Suppressor macrophage treated with lipopolysaccharide for 1 hour (primary cell): ENCODE results near the gene USP17L28.
"Not testable (repeated sequence)": the region's sequence is repeated elsewhere in the genome, so short reads cannot be mapped to it uniquely, and the experiment has no call there.

ENCODE experiments used
- DNase-seq, 3 donors: peaks; one replicate each; pipeline ENCODE4 v3.0.0-alpha.2; 2020 to 2022

Gene USP17L28, protein sequence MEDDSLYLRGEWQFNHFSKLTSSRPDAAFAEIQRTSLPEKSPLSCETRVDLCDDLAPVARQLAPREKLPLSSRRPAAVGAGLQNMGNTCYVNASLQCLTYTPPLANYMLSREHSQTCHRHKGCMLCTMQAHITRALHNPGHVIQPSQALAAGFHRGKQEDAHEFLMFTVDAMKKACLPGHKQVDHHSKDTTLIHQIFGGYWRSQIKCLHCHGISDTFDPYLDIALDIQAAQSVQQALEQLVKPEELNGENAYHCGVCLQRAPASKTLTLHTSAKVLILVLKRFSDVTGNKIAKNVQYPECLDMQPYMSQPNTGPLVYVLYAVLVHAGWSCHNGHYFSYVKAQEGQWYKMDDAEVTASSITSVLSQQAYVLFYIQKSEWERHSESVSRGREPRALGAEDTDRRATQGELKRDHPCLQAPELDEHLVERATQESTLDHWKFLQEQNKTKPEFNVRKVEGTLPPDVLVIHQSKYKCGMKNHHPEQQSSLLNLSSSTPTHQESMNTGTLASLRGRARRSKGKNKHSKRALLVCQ

DNA sequence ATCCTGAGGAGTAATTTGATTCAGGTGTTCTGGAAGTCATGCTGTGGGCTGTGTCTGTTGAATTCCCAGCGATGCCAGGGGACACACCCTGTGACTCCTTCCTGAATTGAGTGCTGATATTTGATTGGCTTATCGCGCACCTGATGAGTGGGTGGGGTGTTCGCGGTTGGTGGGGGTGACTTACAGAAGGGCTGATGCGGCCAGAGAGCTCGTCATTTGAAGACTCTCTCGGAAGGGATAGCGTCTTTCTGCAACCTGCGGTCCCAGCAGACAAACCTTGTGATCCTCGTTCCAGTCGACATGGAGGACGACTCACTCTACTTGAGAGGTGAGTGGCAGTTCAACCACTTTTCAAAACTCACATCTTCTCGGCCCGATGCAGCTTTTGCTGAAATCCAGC lies at the start of gene USP17L28:
Gene USP17L28, plus strand, starts transcription at position 301 of the 400 bp plus-strand sequence. Its CDS starts 0 bp downstream, at position 301.
- not testable (repeated sequence) for DNase-seq

DNA sequence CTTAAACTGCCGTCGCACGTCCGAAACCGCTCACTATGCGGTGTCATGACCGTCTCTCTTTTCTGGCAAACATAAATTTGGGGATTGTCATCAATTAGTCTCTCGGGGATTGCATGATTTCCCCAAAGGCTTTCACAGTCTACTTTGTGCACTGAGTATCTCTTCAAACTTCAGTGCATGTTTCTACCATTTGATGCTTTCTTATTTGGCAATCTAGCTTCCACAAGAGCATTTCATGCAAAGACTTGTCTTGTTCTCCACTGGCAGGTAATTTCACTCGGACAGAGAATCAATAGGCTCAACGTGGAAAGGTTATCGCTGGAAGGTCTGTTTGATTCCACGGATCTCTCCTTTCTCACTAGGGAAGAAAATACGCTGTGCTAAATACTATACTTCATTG lies 24.5 kb upstream of the USP17L28 start:
- DNase-seq = not testable (repeated sequence)

DNA sequence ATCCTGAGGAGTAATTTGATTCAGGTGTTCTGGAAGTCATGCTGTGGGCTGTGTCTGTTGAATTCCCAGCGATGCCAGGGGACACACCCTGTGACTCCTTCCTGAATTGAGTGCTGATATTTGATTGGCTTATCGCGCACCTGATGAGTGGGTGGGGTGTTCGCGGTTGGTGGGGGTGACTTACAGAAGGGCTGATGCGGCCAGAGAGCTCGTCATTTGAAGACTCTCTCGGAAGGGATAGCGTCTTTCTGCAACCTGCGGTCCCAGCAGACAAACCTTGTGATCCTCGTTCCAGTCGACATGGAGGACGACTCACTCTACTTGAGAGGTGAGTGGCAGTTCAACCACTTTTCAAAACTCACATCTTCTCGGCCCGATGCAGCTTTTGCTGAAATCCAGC lies 23.8 kb upstream of the USP17L28 start, which contains the start of gene USP17L24:
Gene USP17L24, plus strand, starts transcription at position 301 of the 400 bp plus-strand sequence. Its CDS starts 0 bp downstream, at position 301.
- not testable (repeated sequence) for DNase-seq

DNA sequence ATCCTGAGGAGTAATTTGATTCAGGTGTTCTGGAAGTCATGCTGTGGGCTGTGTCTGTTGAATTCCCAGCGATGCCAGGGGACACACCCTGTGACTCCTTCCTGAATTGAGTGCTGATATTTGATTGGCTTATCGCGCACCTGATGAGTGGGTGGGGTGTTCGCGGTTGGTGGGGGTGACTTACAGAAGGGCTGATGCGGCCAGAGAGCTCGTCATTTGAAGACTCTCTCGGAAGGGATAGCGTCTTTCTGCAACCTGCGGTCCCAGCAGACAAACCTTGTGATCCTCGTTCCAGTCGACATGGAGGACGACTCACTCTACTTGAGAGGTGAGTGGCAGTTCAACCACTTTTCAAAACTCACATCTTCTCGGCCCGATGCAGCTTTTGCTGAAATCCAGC lies 19.1 kb upstream of the USP17L28 start, which contains the start of gene USP17L25:
Gene USP17L25, plus strand, starts transcription at position 301 of the 400 bp plus-strand sequence. Its CDS starts 0 bp downstream, at position 301.
- DNase-seq = not testable (repeated sequence)

DNA sequence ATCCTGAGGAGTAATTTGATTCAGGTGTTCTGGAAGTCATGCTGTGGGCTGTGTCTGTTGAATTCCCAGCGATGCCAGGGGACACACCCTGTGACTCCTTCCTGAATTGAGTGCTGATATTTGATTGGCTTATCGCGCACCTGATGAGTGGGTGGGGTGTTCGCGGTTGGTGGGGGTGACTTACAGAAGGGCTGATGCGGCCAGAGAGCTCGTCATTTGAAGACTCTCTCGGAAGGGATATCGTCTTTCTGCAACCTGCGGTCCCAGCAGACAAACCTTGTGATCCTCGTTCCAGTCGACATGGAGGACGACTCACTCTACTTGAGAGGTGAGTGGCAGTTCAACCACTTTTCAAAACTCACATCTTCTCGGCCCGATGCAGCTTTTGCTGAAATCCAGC lies 14.3 kb upstream of the USP17L28 start, which contains the start of gene USP17L26:
Gene USP17L26, plus strand, starts transcription at position 301 of the 400 bp plus-strand sequence. Its CDS starts 0 bp downstream, at position 301.
- not testable (repeated sequence) for DNase-seq

DNA sequence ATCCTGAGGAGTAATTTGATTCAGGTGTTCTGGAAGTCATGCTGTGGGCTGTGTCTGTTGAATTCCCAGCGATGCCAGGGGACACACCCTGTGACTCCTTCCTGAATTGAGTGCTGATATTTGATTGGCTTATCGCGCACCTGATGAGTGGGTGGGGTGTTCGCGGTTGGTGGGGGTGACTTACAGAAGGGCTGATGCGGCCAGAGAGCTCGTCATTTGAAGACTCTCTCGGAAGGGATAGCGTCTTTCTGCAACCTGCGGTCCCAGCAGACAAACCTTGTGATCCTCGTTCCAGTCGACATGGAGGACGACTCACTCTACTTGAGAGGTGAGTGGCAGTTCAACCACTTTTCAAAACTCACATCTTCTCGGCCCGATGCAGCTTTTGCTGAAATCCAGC lies 9.6 kb upstream of the USP17L28 start, which contains the start of gene USP17L5:
Gene USP17L5, plus strand, starts transcription at position 301 of the 400 bp plus-strand sequence. Its CDS starts 0 bp downstream, at position 301.
- DNase-seq = not testable (repeated sequence)

DNA sequence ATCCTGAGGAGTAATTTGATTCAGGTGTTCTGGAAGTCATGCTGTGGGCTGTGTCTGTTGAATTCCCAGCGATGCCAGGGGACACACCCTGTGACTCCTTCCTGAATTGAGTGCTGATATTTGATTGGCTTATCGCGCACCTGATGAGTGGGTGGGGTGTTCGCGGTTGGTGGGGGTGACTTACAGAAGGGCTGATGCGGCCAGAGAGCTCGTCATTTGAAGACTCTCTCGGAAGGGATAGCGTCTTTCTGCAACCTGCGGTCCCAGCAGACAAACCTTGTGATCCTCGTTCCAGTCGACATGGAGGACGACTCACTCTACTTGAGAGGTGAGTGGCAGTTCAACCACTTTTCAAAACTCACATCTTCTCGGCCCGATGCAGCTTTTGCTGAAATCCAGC lies 4.8 kb upstream of the USP17L28 start, which contains the start of gene USP17L27:
Gene USP17L27, plus strand, starts transcription at position 301 of the 400 bp plus-strand sequence. Its CDS starts 0 bp downstream, at position 301.
- DNase-seq = not testable (repeated sequence)

DNA sequence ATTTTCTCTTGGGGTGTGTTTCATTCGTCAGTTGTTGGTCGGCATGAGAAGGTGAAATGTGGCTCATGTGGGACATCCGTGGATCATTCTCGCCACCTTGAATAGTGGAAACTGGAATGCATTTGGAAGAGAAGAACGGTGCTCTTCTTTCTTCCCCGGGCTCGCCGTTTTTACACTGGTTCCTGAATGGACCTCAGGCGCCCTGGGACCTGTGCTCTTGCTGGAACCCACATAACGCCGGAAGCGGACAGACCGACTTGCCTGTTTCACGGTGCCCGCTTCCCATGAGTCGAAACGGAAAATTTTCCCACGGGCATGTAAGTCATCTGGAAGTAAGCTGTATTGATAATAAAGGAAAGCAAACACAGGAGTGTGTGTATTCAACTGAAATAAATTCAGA lies 2.2 kb downstream of the USP17L28 start:
- DNase-seq = not testable (repeated sequence)

DNA sequence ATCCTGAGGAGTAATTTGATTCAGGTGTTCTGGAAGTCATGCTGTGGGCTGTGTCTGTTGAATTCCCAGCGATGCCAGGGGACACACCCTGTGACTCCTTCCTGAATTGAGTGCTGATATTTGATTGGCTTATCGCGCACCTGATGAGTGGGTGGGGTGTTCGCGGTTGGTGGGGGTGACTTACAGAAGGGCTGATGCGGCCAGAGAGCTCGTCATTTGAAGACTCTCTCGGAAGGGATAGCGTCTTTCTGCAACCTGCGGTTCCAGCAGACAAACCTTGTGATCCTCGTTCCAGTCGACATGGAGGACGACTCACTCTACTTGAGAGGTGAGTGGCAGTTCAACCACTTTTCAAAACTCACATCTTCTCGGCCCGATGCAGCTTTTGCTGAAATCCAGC lies 4.6 kb downstream of the USP17L28 start, which contains the start of gene USP17L29:
Gene USP17L29, plus strand, starts transcription at position 301 of the 400 bp plus-strand sequence. Its CDS starts 0 bp downstream, at position 301.
- DNase-seq = not testable (repeated sequence)

DNA sequence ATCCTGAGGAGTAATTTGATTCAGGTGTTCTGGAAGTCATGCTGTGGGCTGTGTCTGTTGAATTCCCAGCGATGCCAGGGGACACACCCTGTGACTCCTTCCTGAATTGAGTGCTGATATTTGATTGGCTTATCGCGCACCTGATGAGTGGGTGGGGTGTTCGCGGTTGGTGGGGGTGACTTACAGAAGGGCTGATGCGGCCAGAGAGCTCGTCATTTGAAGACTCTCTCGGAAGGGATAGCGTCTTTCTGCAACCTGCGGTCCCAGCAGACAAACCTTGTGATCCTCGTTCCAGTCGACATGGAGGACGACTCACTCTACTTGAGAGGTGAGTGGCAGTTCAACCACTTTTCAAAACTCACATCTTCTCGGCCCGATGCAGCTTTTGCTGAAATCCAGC lies 14.1 kb downstream of the USP17L28 start, which contains the start of gene USP17L30:
Gene USP17L30, plus strand, starts transcription at position 301 of the 400 bp plus-strand sequence. Its CDS starts 0 bp downstream, at position 301.
- not testable (repeated sequence) for DNase-seq

DNA sequence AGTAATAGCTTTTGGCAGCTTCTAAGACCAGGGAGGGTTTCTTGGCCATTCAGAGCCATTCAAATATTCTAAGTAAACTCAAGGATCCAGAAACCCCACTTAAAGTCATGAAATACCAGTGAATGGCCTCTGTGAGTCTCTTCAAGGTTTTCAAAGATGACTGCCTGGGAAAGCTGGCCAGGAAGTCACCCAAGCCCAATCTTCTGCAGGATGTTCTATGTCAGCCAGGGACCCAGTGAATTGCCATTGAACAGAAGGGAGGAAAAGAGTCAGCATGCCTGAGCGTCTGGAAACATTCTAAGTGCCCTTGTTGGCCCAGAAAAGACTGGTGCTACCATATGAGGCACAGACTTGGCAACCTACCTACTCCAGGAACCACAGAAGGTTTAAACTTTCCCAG lies 31.2 kb downstream of the USP17L28 start:
- not testable (repeated sequence) for DNase-seq

DNA sequence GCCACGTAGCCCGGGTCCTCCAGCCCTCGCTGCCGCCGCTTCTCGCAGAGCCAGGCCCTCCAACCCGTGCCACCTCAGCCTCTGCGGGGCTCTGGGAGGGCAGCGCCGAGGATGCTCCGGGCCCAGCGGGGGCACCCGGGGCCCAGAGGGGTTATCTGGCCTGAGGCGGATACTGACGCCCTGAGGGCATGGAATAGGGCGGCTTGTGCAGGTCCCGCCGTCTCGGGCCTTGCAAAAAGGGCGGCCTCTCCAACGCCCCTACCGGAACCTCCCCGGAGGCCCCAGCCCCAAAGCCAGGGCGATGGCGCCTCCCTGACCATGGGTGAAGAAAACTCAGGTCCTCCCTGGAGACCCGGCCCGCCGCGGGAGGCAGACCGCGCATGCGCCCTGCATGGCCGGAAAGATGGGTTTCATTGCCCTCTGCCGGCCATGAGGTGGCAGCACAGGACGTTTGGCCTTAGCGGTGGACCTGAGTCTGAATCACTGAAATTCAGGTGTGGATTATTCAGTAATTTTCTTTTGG lies 32.4 kb downstream of the USP17L28 start:
- DNase-seq = peak in 1 of 3 donors; percentile 10

DNA sequence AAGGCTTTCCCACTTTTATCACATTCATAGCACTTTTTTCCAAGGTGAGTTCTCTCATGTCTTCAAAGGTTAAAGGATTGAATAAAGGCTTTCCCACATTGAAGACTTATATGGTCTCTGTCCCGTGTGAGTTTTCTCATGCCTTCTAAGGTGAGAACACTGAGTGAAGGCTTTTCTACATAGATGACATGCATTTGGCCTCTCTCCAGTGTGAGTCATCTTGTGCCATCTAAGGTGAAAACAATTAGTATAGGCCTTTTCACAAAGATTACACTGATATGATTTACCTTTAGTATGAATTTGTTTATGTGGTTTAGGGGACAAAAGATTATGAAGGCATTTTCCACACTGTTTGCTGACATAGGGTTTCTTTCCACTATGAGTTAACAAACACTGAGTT lies 35.4 kb downstream of the USP17L28 start:
- DNase-seq = no peak

DNA sequence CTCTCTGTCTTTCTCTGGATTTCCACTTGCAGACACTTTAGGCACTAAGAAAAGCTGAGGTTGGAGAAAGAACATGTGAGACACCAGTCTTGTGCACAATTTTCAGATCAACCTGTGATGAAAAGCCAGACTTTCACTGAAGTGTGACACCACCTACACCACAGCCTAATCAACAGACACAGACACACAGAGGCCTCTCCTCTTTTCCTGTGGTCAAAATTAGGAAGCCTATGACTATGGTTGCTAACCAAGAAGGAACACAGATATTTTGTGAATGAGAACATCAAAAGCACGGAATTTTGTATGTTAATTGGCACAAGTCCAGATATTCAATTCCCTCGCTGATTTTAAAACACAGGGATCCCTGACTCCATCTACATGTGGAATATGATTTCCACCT lies 40.3 kb downstream of the USP17L28 start:
- DNase-seq = not testable (repeated sequence)
